Panc1 (cell line): ENCODE data around the gene PPIA. TPM values are rescaled to one million over a fixed set of nuclear protein-coding genes. Genes with fewer than 3 reads are reported as not detected.

ENCODE experiments used
- ATAC-seq: fragments of 200-7000 bp; cut with Tn5 transposase; 2 replicates; pipeline ENCODE4 v1.9.1; 2020; ENCODE audit warnings: mild to moderate bottlenecking, moderate library complexity
- BruUV-seq: library from RNA; stranded (reverse); fragments of 400-500 nt; replicated peaks from 2 replicates; lab custom pipeline; 2021; lab: Mats Ljungman, UMichigan
- CTCF ChIA-PET: fragments of 300-600 bp; sonication (Branson Sonifier 250); formaldehyde crosslinking; loops from one replicate; lab custom pipeline; 2022; ENCODE audit warnings: antibody characterized with exemption; lab: Charles Lee
- POLR2A ChIA-PET: fragments of 300-600 bp; sonication (Branson Sonifier 250); formaldehyde crosslinking; loops from one replicate; lab custom pipeline; 2022; ENCODE audit warnings: antibody characterized with exemption; lab: Charles Lee
- DNase-seq: peaks from one replicate; pipeline ENCODE4 v3.0.0-alpha.2; 2010; ENCODE audit warnings: low read depth, low spot score
- H3K27ac ChIP-seq: 2 replicates; pipeline ENCODE4 v1.5.1; 2011; ENCODE audit warnings: mild to moderate bottlenecking, low read length, inconsistent platforms
- H3K27me3 ChIP-seq: fragments of 200-500 bp; sonication (Bioruptor generic); 2 replicates; pipeline ENCODE4 v1.6.0; 2014; ENCODE audit warnings: low read length, inconsistent platforms; ENCODE audit not compliant: control insufficient read depth, insufficient read depth
- H3K36me3 ChIP-seq: fragments of 200-500 bp; sonication (Bioruptor generic); 2 replicates; pipeline ENCODE4 v1.5.1; 2014; ENCODE audit warnings: inconsistent platforms, mild to moderate bottlenecking, low read length, moderate library complexity; ENCODE audit not compliant: control insufficient read depth, insufficient read depth
- H3K4me1 ChIP-seq: 2 replicates; pipeline ENCODE4 v1.5.1; 2011; ENCODE audit warnings: inconsistent platforms, mild to moderate bottlenecking, low read length, moderate library complexity; ENCODE audit not compliant: control insufficient read depth, insufficient read depth
- H3K4me3 ChIP-seq, 2 experiments: 2 replicates each; pipeline ENCODE4 v1.5.1; 2011 to 2012; ENCODE audit warnings: low read depth in 2 of 2, low read length in 2 of 2, mild to moderate bottlenecking in 2 of 2, inconsistent platforms in 1 of 2, moderate library complexity in 1 of 2
- H3K9me3 ChIP-seq: fragments of 200-500 bp; sonication (Bioruptor generic); 2 replicates; pipeline ENCODE4 v1.5.1; 2014; ENCODE audit warnings: low read depth, mild to moderate bottlenecking, inconsistent platforms, low read length, moderate library complexity; ENCODE audit not compliant: control insufficient read depth, insufficient read depth
- POLR2AphosphoS5 ChIP-seq: IDR thresholded peaks from 2 replicates; pipeline ENCODE4 v1.6.1; 2012; ENCODE audit warnings: mild to moderate bottlenecking, low read depth, low read length, moderate library complexity
- REST ChIP-seq, 2 experiments: IDR thresholded peaks; 2 replicates each; pipeline ENCODE4 v1.6.1; 2011 to 2012; ENCODE audit warnings: low read depth in 2 of 2, control low read depth in 1 of 2, low read length in 1 of 2, mild to moderate bottlenecking in 1 of 2, moderate library complexity in 1 of 2; ENCODE audit not compliant: insufficient read depth in 1 of 2
- SIN3A ChIP-seq: IDR thresholded peaks from 2 replicates; pipeline ENCODE4 v1.6.1; 2012; ENCODE audit warnings: low read depth, mild to moderate bottlenecking, low read length, moderate library complexity, borderline replicate concordance; ENCODE audit not compliant: insufficient read depth
- TCF7L2 ChIP-seq: IDR thresholded peaks from 2 replicates; pipeline ENCODE4 v1.6.1; 2011; ENCODE audit warnings: mild to moderate bottlenecking, low read depth, low read length, inconsistent platforms
- in situ Hi-C: cut with HindIII; loops from 2 replicates; pipeline ENCODE4 v1.10.0; 2016; ENCODE audit warnings: low sequenced_read_pairs, low pct_unique_long_range_greater_than_20kb
- intact Hi-C: fragments of 100-400 bp; cut with micrococcal nuclease; formaldehyde crosslinking; loops from one replicate; pipeline ENCODE4 v1.10.0; 2022; ENCODE audit not compliant: unreplicated experiment
- total RNA-seq: library from RNA; stranded (reverse); gene quantifications from one replicate; pipeline ENCODE4 v1.2.1, GENCODE V29; 2021; ENCODE audit not compliant: unreplicated experiment
- TF ChIP-seq, protein P1 (sequence below): fragments of 450-650 bp; IDR thresholded peaks from 2 replicates; pipeline ENCODE4 v1.5.1; 2017; ENCODE audit warnings: mild to moderate bottlenecking

Gene PPIA
- total RNA-seq, 1 experiment from 2014 or later = 3,706 TPM

GRCh38 chr7:44748948-44749731 lies 47.3 kb upstream of the PPIA start:
- ChIA-PET CTCF (interaction anchor here (0.7 kb wide), 1 partner anchor 181 kb away, joined by 3 read pairs; no protein-coding TSS in a partner anchor), POLR2A (interaction anchor here (0.6 kb wide), 1 partner anchor 143 kb away, joined by 3 read pairs; no protein-coding TSS in a partner anchor)
- Histone ChIP-seq H3K4me3 (peak overlapping the region; percentile 64 to 80), H3K27me3 (no peaks in the 10 kb centered on the region), H3K36me3 (no peaks in the 10 kb centered on the region), H3K27ac (peak overlapping the region; percentile 82), H3K9me3 (no peaks in the 10 kb centered on the region), H3K4me1 (peaks cover 33% of the 10 kb centered on the region)
- TF ChIP-seq POLR2AphosphoS5 = no peak
- TF ChIP-seq TCF7L2 = peak; percentile 41; the same call in 1 of the 2 replicates
- no peak; the same call in 1 of the 2 replicates for TF ChIP-seq SIN3A
- no TSS peak for BruUV-seq
- ATAC-seq = peak; percentile 8
- DNase-seq = no peak
- in situ Hi-C loops = no loop called here
- intact Hi-C loops = no loop called here

- ATAC-seq (no peak), DNase-seq (no peak)
- POLR2A ChIA-PET = no interaction called here
- H3K4me1 ChIP-seq = peaks cover 32% of the 10 kb centered on the region
- H3K36me3 ChIP-seq = no peaks in the 10 kb centered on the region
- H3K27ac ChIP-seq = peak overlapping the region; percentile 82
- TF ChIP-seq TCF7L2 = no peak
- TF ChIP-seq SIN3A = no peak
- CTCF ChIA-PET = no interaction called here
- H3K27me3 ChIP-seq = no peaks in the 10 kb centered on the region
- BruUV-seq = TSS peak; percentile 78
- no peaks in the 10 kb centered on the region for H3K9me3 ChIP-seq
- in situ Hi-C loops (no loop called here), intact Hi-C loops (loop anchor here (5.0 kb wide), 1 partner anchor 163 kb away; no protein-coding TSS in a partner anchor)
- H3K4me3 ChIP-seq = peak overlapping the region; percentile 64 to 80
These were observed 46.5 kb upstream of the PPIA start for GRCh38 chr7:44749992-44750391.

DNA sequence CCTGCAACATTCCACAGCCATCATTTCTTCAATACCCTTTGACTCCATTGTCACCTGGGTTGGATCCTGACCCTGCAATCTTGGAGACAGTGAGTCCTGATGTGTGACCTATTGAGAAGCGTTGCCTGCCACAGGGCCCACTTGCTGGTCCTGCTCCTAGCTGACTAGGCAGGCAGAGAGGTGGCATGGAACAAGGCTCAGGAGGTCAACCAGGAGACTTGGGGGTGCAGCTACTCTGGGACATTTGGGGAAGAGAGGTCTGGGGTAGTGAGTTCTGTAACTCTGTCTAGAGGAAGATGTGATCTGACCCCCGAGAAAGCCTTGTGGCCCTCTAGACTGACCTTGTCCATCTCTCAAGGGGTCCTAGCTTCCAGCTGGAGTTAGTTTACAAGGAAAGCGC lies 46.1 kb upstream of the PPIA start:
- POLR2A ChIA-PET = no interaction called here
- Histone ChIP-seq H3K27me3 (no peaks in the 10 kb centered on the region), H3K27ac (peak overlapping the region; percentile 82), H3K4me1 (peaks cover 32% of the 10 kb centered on the region), H3K4me3 (peak overlapping the region; percentile 64 to 80; a peak in 2 of 4 replicates), H3K9me3 (no peaks in the 10 kb centered on the region), H3K36me3 (no peaks in the 10 kb centered on the region)
- no TSS peak for BruUV-seq
- in situ Hi-C loops = no loop called here
- TF ChIP-seq TCF7L2 (no peak), POLR2AphosphoS5 (no peak), SIN3A (no peak), REST (IDR thresholded peaks at IDR 0.05; ENCODE audit: insufficient read depth in 1 of 2, low read depth in 2 of 2, low read length in 1 of 2) (no peak)
- TF ChIP-seq, protein P1, sequence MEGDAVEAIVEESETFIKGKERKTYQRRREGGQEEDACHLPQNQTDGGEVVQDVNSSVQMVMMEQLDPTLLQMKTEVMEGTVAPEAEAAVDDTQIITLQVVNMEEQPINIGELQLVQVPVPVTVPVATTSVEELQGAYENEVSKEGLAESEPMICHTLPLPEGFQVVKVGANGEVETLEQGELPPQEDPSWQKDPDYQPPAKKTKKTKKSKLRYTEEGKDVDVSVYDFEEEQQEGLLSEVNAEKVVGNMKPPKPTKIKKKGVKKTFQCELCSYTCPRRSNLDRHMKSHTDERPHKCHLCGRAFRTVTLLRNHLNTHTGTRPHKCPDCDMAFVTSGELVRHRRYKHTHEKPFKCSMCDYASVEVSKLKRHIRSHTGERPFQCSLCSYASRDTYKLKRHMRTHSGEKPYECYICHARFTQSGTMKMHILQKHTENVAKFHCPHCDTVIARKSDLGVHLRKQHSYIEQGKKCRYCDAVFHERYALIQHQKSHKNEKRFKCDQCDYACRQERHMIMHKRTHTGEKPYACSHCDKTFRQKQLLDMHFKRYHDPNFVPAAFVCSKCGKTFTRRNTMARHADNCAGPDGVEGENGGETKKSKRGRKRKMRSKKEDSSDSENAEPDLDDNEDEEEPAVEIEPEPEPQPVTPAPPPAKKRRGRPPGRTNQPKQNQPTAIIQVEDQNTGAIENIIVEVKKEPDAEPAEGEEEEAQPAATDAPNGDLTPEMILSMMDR = no peak
- intact Hi-C loops = loop anchor here (5.0 kb wide), 1 partner anchor 163 kb away; no protein-coding TSS in a partner anchor
- CTCF ChIA-PET = no interaction called here
- DNase-seq = no peak
- no peak for ATAC-seq
